Thyroid gland (tissue), 4 donors: ENCODE results near the gene AXL.

ENCODE experiments used
- POLR2A ChIP-seq, 2 donors: fragments of 450-650 bp; IDR thresholded peaks; one replicate each; pipeline ENCODE4 v1.6.1; 2017; ENCODE audit warnings: antibody characterized with exemption in 2 of 2, mild to moderate bottlenecking in 2 of 2, moderate library complexity in 1 of 2
- TF ChIP-seq, protein P1 (sequence below), 6 experiments: fragments of 200-600 bp in 3 of 6; fragments of 450-650 bp in 3 of 6; sonication (generic) in 3 of 6; IDR thresholded peaks; one replicate each; pipeline ENCODE4 v1.5.1; 2016 to 2019; ENCODE audit warnings: antibody characterized with exemption in 6 of 6, mild to moderate bottlenecking in 2 of 6, inconsistent platforms in 1 of 6, moderate library complexity in 1 of 6

GRCh38 chr19:41248895-41249294, 29.9 kb downstream of the AXL start:
- TF ChIP-seq, protein P1, sequence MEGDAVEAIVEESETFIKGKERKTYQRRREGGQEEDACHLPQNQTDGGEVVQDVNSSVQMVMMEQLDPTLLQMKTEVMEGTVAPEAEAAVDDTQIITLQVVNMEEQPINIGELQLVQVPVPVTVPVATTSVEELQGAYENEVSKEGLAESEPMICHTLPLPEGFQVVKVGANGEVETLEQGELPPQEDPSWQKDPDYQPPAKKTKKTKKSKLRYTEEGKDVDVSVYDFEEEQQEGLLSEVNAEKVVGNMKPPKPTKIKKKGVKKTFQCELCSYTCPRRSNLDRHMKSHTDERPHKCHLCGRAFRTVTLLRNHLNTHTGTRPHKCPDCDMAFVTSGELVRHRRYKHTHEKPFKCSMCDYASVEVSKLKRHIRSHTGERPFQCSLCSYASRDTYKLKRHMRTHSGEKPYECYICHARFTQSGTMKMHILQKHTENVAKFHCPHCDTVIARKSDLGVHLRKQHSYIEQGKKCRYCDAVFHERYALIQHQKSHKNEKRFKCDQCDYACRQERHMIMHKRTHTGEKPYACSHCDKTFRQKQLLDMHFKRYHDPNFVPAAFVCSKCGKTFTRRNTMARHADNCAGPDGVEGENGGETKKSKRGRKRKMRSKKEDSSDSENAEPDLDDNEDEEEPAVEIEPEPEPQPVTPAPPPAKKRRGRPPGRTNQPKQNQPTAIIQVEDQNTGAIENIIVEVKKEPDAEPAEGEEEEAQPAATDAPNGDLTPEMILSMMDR (IDR thresholded peaks at IDR 0.05), result no peak
- no peak for TF ChIP-seq POLR2A (IDR thresholded peaks at IDR 0.05)
